Right hindlimb (tissue), 1 donor: Measurements from ENCODE around the gene SLC22A12.
"Not testable (repeated sequence)": the region's sequence is repeated elsewhere in the genome, so short reads cannot be mapped to it uniquely, and the experiment has no call there.

ENCODE experiments used
- DNase-seq: peaks from one replicate; pipeline ENCODE4 v3.0.0-alpha.2; 2018

The SLC22A12 gene

DNA sequence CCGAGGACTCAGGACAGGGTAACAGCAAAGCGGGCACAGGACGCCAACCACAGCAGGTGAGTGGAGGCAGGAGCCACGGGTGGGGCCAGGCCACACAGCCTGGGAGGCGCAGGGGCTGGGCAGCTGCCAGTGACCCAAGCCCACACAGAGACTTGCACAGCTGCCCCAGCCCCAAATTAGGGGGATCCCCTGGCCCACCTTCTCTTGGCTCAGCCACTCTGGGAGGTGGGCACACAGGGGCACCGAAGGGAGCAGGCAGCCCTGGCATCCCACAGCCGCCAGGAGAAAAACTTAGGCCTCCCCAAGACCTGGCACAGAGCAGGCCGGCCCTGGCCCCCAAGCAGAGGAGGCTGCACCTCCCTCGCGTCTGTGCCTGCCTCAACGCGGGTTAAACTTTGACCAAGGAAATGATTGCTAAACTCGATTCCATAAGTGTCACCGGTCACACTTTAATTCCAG lies at the start of gene SLC22A12:
Gene SLC22A12 (plus strand): TSS at position 458 of the 459 bp plus-strand sequence. CDS start 337 bp downstream, outside the sequence.
- DNase-seq, result no peak

DNA sequence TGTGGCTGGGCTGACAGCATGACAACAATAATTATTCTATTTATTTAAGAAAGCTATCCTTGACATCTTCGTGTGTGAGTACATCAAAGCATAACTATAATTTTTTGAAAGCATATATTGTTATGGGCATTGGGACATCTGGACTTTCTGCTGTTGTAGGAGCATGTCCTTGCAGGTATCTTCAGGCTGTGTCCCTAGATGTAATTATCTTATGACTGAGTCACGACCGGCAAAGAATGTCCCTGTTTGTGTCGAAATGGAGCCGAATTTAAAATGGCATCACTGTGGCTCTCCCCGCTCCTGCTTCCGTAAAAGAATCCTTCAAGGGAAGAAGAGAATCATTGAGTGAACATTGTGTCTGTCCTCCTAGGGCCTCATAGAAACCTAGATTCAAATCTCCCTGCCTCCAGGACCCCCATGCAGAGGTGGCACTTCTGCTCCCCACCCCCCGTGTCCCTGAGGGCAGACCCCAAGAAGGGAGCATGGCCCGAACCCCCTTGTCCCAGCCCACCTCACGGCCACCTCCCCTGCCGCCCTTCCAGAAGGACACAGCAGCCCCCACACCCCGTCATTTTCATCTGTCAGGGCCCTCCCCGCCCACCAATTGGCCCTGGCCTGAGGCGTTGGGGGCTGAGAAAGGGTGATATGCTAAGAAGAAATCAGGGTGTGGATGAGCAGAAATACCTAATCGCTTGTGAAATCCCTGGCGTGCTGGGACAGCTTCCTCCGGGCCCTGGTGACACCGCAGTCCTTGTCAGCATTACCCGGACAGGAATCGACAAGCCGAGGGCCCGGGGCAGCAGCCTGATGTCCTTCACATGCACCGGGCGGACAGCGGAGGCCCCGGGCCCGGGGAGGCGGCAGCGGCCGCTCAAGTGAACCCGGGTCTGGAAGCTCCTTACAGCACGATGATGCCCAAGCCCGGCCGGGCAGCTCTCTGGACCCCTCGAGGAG lies 48.6 kb upstream of the SLC22A12 start:
- DNase-seq, result no peak

DNA sequence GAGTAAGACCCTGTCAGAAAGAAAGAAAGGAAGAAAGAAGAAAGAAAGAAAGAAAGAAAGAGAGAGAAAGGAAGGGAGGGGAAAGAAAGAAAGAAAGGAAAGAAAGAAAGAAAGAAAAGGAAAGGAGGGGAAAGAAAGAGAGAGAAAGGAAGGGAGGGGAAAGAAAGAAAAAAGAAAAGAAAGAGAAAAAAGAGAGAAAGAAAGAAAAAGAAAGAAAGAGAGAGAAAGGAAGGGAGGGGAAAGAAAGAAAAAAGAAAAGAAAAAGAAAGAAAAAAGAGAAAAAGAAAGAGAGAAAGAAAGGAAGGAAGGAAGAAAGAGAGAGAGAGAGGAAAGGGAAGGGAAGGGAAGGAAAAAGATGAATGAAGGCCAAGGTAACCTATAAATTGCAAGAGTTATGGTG lies 47.2 kb upstream of the SLC22A12 start:
- no peak for DNase-seq

DNA sequence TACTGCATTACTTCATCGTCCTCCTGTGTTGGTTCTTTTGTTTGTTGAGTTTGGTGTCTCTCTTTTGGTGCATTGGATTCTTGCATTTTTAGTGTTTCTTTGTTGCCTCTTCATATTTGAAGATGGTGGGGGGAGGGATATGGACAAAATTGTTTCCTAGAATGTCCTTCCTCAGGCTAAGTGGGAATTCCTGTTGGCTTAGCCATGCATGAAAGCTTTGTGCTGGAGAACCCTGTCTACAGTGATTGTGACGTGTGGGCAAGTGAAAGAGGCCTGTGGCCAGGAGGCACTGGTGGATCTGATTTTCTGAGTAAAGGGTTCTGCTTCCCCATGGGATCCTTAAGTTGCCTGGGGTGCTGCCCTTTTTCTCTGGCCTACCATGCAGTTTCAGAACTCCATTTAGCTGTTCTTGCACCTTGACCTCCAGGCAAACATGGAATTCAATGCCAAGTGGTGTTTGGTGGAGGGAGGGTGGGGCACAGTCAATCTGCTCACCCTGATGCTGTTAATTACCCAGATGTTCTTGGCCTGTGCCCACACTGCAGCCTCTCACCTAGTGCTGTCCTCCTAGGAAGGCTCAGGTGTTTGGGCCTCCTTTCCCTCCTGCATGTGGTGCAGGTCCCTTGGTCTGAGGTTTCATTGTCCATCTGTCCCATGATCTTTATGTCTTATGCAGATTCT lies 46.3 kb upstream of the SLC22A12 start:
- DNase-seq, result no peak

DNA sequence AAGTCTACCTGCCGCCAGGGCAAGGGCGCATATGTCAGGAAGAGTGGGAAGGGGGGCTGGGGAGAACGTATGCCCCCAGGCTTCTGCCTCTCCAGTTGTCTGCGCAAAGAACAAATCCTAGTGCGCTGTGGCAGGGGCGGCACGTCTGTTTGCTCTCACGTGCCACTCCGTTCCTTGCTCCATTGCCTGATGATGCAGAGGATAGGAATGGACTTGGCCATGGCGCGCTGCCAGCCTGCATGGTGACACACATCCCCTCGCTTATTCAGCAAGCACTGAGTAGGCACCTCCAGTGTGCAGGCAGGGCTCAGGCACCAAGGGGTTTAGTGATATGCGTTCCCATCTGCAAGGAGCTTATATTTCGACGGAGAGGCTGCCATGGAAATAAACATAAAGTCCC lies 45.4 kb upstream of the SLC22A12 start:
- DNase-seq, result no peak

DNA sequence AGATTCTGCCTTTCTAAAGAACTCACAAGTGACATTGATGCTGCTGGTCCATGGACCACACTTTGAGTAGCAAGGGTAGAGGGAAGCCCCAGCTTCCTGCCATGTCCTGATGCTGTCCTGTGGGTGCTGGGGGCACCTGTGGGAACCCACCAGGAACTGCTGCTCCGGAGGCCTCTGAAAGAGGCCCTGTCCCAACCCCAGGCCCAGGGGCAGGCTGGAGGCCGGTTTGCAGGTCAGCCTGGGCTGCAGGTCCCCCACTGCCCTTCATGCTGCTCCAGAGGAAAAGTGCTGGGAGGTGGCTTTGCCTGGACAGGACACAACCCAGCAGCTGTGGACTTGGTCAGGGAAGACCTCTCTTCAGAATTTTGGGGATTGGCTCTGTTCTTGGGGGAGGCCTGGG lies 44.8 kb upstream of the SLC22A12 start:
- no peak for DNase-seq

DNA sequence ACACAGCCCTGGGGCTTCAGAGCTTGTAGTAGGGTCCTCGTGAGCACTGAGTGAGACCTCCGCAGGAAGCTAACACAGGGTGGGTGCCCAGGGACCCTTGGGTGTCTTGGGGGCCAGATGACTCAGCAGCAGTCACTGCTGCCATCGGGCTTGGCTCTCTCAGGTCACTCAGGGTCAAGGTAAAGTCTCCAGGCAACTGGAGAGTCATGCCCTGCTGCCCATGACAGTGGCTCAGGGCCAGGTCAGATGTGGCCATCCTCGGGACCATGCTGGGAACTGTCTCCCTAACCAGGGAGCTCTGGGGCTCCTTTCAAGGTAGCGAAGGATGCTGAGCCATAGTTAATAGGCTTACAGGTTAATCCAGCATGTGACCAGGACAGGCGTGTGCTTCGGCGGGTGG lies 44.4 kb upstream of the SLC22A12 start:
- no peak for DNase-seq

DNA sequence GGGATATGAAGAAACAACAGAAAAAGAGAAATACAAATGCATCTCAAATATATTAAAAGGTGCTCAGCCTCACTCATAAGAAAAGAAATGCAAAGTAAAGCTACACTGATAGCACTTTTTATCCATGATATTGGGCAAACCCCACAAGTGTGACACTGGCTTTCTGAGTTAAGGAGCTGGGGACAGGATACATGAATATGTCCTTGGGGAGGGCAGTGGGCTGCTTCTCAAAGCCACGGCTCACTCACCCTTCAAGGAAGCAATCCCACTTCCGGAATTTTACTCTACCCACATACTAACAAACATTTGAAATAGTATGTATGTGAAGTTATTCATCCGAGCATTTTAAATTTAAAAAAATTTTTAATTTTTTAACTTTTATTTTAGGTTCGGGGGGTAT lies 41.1 kb upstream of the SLC22A12 start:
- no peak for DNase-seq

DNA sequence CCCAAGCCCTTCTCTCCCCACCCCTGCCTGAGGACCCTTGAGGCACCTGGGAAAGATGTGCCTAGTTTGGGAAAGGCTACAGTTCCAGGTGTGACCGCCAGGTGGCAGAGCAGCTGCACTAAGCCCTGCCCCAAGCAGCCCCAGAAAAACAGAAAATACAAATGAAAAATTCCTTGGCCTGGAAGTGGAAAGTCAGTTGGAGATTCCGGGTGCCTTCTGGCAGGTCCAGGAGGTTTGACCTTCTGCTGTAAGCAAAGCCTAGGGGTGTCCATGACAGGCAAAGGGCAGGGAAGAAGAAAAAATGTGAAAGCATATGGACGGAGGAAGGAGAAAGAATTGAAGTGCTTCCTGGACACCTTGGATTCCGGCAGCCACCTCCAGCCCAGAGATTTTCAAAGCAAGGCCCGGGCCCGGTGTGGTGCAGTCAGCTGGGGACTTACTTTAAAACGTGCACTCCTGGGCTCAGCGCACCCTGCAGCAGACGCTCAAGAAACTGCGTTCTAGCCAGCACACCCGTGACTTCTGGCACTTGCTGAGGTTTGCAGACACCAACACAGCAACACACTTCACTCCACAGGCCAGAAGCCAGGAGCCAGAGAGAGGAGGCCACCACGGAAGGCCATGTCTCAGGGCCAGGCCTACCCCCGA lies 37.3 kb upstream of the SLC22A12 start:
- peak; percentile 75 for DNase-seq

DNA sequence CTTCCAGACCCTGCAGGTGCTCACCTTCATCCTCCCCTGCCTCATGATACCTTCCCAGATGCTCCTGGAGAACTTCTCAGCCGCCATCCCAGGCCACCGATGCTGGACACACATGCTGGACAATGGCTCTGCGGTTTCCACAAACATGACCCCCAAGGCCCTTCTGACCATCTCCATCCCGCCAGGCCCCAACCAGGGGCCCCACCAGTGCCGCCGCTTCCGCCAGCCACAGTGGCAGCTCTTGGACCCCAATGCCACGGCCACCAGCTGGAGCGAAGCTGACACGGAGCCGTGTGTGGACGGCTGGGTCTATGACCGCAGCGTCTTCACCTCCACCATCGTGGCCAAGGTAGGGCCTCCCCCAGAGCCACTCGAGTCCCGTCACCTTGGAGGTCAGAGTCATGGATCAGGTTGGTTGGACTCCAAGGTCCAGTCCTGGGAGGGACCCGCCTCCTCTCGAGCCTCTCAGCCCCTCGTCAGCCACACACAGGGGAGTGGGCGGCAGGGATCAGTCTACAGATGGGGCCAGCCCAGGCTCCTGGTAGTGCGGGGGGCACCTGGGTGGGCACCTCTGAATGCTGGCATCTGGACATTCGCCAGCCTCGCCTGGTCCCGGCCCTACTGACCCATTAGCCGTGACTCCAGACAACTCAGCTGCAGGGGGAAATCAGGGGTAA lies 34.8 kb upstream of the SLC22A12 start:
- DNase-seq, result no peak

DNA sequence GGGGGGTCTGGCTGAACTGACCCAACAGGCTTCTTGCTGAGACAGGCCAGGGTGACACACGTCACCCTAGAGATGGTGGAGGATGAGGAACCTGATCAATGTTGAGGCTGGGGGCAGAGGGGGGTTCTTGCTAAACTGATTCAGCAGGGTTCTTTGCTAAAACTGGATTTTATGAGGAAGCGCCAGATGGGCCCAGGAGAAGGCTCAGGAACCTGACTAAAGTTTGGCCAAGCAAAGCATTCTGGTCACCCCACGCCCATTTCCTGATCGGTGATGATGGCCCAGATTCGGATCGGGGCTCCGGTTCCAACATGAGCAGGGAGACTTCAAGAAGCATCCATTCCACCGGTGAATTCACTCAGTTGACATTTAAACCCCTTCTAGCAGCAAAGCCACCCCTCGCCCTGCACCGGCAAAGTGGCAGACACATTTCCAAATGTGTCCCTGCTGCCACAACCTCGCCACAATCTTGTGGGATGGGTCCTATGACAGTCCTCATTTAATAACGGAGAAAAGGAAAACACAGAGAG lies 34.2 kb upstream of the SLC22A12 start:
- DNase-seq, result no peak

DNA sequence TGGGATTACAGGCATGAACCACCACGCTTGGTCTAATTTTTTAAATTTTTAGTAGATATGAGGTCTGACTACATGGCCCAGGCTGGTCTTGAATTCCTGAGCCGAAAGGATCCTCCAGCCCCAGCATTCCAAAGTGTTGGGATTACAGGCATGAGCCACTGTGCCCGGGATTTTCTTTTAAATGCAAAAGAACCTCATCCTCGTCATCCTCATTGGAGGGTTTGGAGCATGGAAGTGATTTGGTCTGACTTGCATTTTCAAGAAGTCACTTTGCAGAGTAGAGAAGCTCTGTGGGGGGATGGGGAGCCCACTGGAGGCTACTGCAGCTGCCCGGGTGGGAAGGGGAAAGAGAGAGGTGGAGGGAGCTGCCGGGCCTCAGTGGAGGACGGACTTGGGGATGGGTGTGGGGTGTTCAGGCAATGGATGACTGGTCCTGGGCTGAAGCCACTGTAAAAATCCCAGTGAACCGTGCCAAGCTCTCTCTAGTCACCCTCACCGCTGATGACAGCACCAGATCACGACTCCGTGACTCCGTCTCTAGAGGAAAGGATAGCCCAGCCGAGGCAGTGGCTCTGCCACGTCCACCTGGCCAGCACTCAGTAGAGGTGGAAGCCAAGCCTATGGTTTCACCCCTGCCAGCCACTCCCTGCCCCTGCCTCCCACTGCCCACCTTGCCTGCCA lies 32.8 kb upstream of the SLC22A12 start:
- no peak for DNase-seq

DNA sequence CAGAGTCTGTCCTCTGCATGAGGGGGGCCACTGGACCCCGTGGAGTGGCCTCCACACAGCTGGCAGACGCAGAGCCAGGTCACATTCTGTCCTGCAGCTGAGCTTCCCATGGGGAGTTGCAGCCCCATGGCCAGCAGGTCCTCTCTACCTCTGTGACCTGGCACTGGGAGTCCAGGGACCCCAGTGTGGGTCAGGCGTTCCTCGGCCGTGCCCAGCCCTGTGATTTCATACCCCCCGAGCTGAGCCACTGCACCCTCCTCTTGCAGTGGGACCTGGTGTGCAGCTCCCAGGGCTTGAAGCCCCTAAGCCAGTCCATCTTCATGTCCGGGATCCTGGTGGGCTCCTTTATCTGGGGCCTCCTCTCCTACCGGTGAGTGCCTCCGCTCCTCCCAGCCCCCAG lies 32.2 kb upstream of the SLC22A12 start:
- no peak for DNase-seq

DNA sequence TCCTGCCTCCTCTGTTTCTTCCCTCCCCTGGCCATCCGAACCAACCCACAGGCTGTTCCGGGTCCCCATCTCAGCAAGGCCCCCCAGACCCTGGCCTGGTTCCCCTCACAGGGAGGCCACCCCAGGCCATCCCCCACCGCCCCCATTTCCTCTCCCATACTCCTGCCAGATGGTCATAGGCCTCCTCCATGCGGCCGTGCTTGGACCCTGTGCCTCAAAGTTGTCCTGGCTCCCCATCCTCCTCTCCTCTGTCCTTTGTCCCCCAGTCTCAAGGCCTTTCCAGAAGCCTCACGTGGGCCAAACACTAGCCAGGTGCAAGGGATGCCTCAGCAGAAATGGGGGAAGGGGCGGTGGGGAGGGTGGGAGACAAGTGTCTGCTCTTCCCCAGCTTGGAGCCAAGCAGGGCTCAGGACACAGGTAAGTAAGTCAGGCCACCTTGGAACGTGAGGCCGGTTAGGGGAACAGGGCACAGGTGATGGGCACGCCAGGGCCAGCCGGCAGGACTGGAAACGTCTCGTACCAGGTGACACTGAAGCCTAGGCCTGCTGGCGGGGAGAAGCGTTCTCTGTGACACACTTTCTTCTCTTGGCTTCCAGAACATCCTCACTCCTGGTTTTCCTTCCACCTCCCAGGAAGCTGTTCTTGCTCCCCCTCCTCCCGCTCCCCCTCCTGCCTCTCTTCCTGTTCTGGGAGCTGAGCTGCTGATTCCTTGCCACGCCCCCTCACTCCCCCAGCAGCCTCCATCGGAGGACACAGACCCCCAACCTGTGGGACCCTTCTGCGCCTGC lies 31.5 kb upstream of the SLC22A12 start:
- no peak for DNase-seq

DNA sequence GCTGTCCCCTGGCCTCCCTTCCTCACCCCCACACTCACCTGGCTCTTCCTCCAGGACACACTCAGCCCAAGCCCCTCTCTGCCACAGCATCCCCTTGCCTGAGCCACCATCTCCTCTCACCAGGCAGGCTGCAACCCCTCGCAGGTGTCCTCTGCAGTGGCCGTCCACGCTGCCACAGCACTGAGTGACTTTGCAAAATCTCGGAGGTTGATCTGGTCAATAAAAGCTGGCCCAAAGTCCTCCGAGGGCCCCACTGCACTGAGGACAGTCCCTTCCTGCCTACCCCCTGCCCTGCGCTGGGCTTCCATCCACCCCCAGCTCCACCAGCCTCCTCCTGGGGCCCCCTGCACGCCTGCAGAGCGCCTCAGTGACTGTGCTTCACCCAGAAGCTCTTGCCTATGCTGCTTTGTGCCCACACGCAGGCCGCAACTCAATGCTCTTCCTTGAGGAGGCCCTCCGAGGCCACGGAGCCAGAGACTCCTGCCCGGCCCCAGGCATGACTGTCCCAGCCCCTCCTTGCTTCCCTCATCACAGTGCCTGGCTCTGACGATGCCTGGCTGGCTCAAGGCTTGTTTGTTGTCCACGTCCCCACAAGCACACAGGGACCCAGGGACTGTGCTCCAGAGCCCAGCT lies 30.8 kb upstream of the SLC22A12 start:
- no peak for DNase-seq

DNA sequence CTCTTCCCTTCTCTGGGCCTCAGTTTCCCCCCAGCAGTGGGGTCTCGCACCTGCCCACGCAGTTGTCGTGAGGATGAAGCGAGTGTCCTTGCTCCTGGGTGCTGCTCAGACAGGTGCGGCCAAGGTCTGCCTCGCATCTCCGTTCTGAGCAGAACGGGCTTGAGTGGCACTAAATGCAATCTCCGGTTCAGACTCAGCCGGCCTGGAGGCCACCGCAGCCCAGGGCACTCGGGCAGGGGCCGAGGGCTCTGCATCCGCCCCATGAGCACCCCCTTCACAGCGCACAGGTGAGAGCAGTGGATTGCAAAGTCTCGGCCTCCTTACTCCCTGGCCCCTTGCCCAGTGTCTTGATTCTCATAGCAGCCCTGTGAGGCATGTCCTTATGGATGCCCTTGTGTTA lies 30.1 kb upstream of the SLC22A12 start:
- DNase-seq, result no peak

DNA sequence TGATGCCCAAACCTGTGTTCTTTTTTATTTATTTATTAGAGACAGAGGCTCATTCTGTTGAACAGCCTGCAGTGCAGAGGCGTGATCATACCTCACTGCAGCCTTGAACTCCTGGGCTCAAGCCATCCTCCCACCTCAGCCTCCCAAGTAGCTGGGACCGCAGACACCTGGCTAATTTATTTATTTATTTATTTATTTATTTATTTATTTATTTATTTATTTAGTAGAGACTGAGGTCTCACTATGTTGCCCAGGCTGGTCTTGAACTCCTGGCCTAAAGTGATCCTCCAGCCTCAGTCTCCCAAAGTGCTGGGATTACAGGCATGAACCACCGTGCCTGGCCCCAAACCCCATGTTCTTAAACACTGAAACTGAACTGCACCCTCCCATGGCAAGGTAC lies 29.6 kb upstream of the SLC22A12 start:
- DNase-seq, result not testable (repeated sequence)

DNA sequence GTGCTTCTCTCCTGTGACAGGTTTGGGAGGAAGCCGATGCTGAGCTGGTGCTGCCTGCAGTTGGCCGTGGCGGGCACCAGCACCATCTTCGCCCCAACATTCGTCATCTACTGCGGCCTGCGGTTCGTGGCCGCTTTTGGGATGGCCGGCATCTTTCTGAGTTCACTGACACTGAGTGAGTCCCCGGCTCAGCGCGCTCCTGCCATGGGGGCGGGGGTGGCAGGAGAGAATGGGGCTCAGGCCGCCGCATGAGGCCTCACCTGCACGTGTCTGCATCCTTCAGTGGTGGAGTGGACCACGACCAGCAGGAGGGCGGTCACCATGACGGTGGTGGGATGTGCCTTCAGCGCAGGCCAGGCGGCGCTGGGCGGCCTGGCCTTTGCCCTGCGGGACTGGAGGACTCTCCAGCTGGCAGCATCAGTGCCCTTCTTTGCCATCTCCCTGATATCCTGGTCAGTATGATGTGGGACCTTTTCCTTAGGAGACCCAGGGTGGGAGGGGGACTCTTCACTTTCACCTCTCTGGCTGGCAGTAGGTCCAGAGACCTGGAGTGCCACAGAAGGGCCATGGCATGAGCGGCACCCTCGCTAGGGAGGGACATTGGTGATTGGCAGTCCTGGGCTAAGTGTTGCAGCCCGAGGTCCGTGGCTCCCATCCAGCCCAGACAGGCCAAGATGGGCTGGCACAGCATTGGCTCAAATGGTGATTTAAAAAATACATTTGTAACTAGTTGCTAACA lies 28.9 kb upstream of the SLC22A12 start:
- no peak for DNase-seq

DNA sequence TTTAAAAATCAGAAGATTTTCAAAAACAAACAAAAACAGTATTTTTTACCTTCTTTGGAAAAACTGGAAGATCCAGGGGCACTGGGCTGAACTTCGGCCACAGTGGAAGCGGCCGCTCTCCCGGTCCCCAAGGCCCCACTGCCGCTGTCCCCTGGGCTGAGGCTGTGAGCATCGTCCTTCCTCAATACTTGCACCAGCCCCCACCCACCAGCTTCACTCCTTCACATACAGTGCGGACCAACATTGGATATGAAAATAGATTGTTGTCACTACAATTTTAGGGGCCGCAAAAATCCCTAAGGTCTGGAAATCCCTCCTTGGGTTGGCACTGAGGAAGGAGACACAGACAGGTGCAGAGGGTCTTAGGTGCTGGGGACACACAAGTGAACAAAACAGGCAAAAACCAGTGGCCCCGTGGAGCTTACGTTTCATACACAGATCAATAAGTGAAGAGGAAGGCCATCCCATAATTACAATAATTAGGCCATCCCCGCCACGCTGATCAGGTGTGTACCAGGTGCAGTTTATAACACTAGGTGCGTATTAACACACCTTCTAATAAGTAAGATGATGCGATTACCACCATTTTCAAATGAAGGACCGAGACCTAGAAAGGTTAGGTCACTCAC lies 28.2 kb upstream of the SLC22A12 start:
- no peak for DNase-seq

DNA sequence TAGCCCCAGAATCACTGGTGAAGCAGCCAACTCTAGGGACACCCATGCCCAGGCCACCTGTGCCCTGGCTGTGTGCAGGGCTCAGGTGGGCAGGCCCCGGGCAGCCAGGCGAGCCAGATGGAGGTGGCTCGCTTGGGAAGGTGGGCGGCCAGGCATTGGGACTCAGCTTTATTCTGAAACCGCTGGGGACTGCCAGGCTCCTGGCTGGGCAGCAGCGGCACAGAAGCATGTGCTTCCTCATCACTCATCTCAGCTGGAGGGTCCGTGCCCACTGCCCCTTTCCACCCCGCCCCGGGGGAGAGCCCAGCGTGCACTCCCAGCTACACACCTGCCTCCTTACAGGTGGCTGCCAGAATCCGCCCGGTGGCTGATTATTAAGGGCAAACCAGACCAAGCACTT lies 27.1 kb upstream of the SLC22A12 start:
- DNase-seq, result no peak
